Measurements from ENCODE around the gene PISD.

Gene PISD

GRCh38 chr22:31659246-31659645 is 2.8 kb downstream of the PISD start:
- in situ Hi-C loops (cut with HindIII; ENCODE audit: low pct_ligation_motif_present, low pct_unique_long_range_greater_than_20kb, low sequenced_read_pairs): loop anchor here (25.0 kb wide), 1 partner anchor 303 kb away; no protein-coding TSS in a partner anchor

GRCh38 chr22:31654408-31654807 is 7.6 kb downstream of the PISD start:
- no peak for DNase-seq
- in situ Hi-C loops (cut with HindIII; ENCODE audit: low pct_ligation_motif_present, low pct_unique_long_range_greater_than_20kb, low sequenced_read_pairs): loop anchor here (25.0 kb wide), 1 partner anchor 308 kb away; no protein-coding TSS in a partner anchor

More at GRCh38 chr22:31659246-31659645, 2.8 kb downstream of the PISD start:
- DNase-seq: peak; percentile 73

GRCh38 chr22:31653944-31654343 is 8.1 kb downstream of the PISD start:
- DNase-seq: no peak
- in situ Hi-C loops (cut with HindIII; ENCODE audit: low pct_ligation_motif_present, low pct_unique_long_range_greater_than_20kb, low sequenced_read_pairs): loop anchor here (25.0 kb wide), 1 partner anchor 308 kb away; no protein-coding TSS in a partner anchor

- in situ Hi-C loops (cut with HindIII; ENCODE audit: low pct_ligation_motif_present, low pct_unique_long_range_greater_than_20kb, low sequenced_read_pairs): loop anchor here (25.0 kb wide), 1 partner anchor 309 kb away; no protein-coding TSS in a partner anchor
- DNase-seq: peak; percentile 50
Measured at GRCh38 chr22:31652911-31653684, 8.9 kb downstream of the PISD start.

- no peak for DNase-seq
- in situ Hi-C loops (cut with HindIII; ENCODE audit: low pct_ligation_motif_present, low pct_unique_long_range_greater_than_20kb, low sequenced_read_pairs): loop anchor here (25.0 kb wide), 1 partner anchor 310 kb away; no protein-coding TSS in a partner anchor
Measured at GRCh38 chr22:31652088-31652487, 9.9 kb downstream of the PISD start.

GRCh38 chr22:31651664-31652063 is 10.4 kb downstream of the PISD start:
- no peak for DNase-seq
- in situ Hi-C loops (cut with HindIII; ENCODE audit: low pct_ligation_motif_present, low pct_unique_long_range_greater_than_20kb, low sequenced_read_pairs): loop anchor here (25.0 kb wide), 1 partner anchor 311 kb away; no protein-coding TSS in a partner anchor

GRCh38 chr22:31650391-31650790 is 11.6 kb downstream of the PISD start:
- peak; percentile 84 for DNase-seq
- in situ Hi-C loops (cut with HindIII; ENCODE audit: low pct_ligation_motif_present, low pct_unique_long_range_greater_than_20kb, low sequenced_read_pairs): loop anchor here (25.0 kb wide), 1 partner anchor 312 kb away; no protein-coding TSS in a partner anchor

- in situ Hi-C loops (cut with HindIII; ENCODE audit: low pct_ligation_motif_present, low pct_unique_long_range_greater_than_20kb, low sequenced_read_pairs): no loop called here
- DNase-seq: no peak
Measured at GRCh38 chr22:31647523-31648320, 14.3 kb downstream of the PISD start.

- in situ Hi-C loops (cut with HindIII; ENCODE audit: low pct_ligation_motif_present, low pct_unique_long_range_greater_than_20kb, low sequenced_read_pairs): no loop called here
- no peak for DNase-seq
Measured at GRCh38 chr22:31647066-31647465, 14.9 kb downstream of the PISD start.

- DNase-seq: peak; percentile 89
Measured at GRCh38 chr22:31646186-31647019, 15.6 kb downstream of the PISD start.

GRCh38 chr22:31639436-31640039 is 22.5 kb downstream of the PISD start:
- no peak for DNase-seq
- in situ Hi-C loops (cut with HindIII; ENCODE audit: low pct_ligation_motif_present, low pct_unique_long_range_greater_than_20kb, low sequenced_read_pairs): no loop called here

More at GRCh38 chr22:31646186-31647019, 15.6 kb downstream of the PISD start:
- in situ Hi-C loops (cut with HindIII; ENCODE audit: low pct_ligation_motif_present, low pct_unique_long_range_greater_than_20kb, low sequenced_read_pairs): no loop called here

GRCh38 chr22:31637891-31638618 is 24.0 kb downstream of the PISD start:
- in situ Hi-C loops (cut with HindIII; ENCODE audit: low pct_ligation_motif_present, low pct_unique_long_range_greater_than_20kb, low sequenced_read_pairs): no loop called here

GRCh38 chr22:31637447-31637890 is 24.5 kb downstream of the PISD start:
- in situ Hi-C loops (cut with HindIII; ENCODE audit: low pct_ligation_motif_present, low pct_unique_long_range_greater_than_20kb, low sequenced_read_pairs): no loop called here
- DNase-seq: no peak

More at GRCh38 chr22:31637891-31638618, 24.0 kb downstream of the PISD start:
- no peak for DNase-seq

- in situ Hi-C loops (cut with HindIII; ENCODE audit: low pct_ligation_motif_present, low pct_unique_long_range_greater_than_20kb, low sequenced_read_pairs): no loop called here
- DNase-seq: no peak
Measured at GRCh38 chr22:31635638-31636306, 26.2 kb downstream of the PISD start.

- in situ Hi-C loops (cut with HindIII; ENCODE audit: low pct_ligation_motif_present, low pct_unique_long_range_greater_than_20kb, low sequenced_read_pairs): no loop called here
Measured at GRCh38 chr22:31631436-31631835, 30.6 kb downstream of the PISD start.

GRCh38 chr22:31630331-31631329 is 31.4 kb downstream of the PISD start:
- peak; percentile 79 for DNase-seq
- in situ Hi-C loops (cut with HindIII; ENCODE audit: low pct_ligation_motif_present, low pct_unique_long_range_greater_than_20kb, low sequenced_read_pairs): no loop called here

More at GRCh38 chr22:31631436-31631835, 30.6 kb downstream of the PISD start:
- DNase-seq: no peak
